Measurements from ENCODE around the gene DCAF6.

Gene DCAF6

DNA sequence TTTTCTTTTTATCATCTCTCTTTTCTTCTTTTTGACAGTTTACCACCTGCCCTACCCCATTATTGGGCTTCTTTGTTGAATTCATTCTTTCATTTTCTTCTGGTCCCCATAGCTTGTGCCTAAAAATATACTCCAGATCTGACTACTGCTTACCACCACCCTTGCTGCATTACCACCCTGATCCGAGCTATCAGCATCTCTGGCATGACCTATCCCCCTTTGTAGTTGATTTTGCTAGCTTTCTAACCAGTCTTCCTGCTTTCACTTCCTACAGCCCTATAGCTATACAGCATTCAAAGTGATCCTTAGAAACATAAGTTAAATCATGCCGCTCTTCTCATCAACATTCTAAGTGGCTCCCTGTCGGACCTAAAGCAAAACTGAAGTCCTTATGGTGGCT is 59.8 kb downstream of the DCAF6 start:
- H3K4me2 ChIP-seq (ENCODE audit: low read depth, low read length, poor library complexity, severe bottlenecking) = no peak overlapping the region
- H3K36me3 ChIP-seq (ENCODE audit: low read length) = peaks cover 4% of the 10 kb centered on the region; the same call in 1 of the 2 replicates
- H3K27ac ChIP-seq (ENCODE audit: low read depth, low read length) = no peak overlapping the region

DNA sequence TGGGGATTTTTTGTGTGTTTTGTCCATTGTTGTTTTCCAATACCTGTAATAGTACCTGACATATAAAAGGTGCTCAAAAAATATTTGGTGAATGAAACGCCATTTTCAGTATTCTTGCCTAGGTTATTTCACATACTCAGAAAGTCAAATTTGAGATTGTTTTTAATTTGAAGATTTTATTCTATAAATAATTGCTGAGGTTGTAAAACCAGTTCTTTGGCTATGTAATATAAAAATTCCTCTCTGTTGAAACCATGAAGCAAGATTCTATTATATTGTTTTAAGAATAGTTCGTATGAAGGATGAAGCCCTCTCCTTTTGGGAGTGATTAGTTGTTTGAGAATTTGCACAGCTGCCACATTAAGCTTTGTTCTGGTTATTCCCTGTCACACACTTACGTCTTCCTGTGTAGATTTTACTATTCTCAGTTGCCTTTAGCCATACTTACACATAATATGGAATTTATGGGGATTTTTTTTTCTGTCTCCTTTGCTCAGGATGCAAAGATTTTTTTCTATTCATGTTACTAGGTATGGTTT is 60.6 kb downstream of the DCAF6 start:
- H2AFZ ChIP-seq (ENCODE audit: low read depth, low read length, severe bottlenecking) = no peak overlapping the region
- H3K27ac ChIP-seq (ENCODE audit: low read depth, low read length) = no peak overlapping the region
- H3K9me2 ChIP-seq (replicated peaks; ENCODE audit: insufficient read depth, low read length) = no peaks in the 10 kb centered on the region
- TF ChIP-seq CTCF (IDR thresholded peaks at IDR 0.05; ENCODE audit: insufficient read depth, low read length, poor library complexity, severe bottlenecking) (no peak), EZH2phosphoT487 (conservative IDR thresholded peaks at IDR 0.05; ENCODE audit: low read length) (no peak)
- no peaks in the 10 kb centered on the region for H3K9me3 ChIP-seq (ENCODE audit: insufficient read depth, low read length)
- no peak overlapping the region for H3K4me3 ChIP-seq (ENCODE audit: insufficient read depth, low read length, poor library complexity, severe bottlenecking)
- no peak overlapping the region for H3K9ac ChIP-seq (ENCODE audit: low read length)
- peaks cover 4% of the 10 kb centered on the region; the same call in 1 of the 2 replicates for H3K36me3 ChIP-seq (ENCODE audit: low read length)
- no peaks in the 10 kb centered on the region for H3F3A ChIP-seq (ENCODE audit: insufficient read depth)
- H3K27me3 ChIP-seq (ENCODE audit: low read length) = no peaks in the 10 kb centered on the region
- H3K79me2 ChIP-seq (ENCODE audit: insufficient read depth, low read length) = no peaks in the 10 kb centered on the region
- no peak overlapping the region for H3K4me2 ChIP-seq (ENCODE audit: low read depth, low read length, poor library complexity, severe bottlenecking)
- H4K20me1 ChIP-seq (ENCODE audit: low read depth, low read length) = no peaks in the 10 kb centered on the region

More for the DNA sequence above, 59.8 kb downstream of the DCAF6 start:
- no peak overlapping the region for H3K4me3 ChIP-seq (ENCODE audit: insufficient read depth, low read length, poor library complexity, severe bottlenecking)
- H3K9me2 ChIP-seq (replicated peaks; ENCODE audit: insufficient read depth, low read length) = no peaks in the 10 kb centered on the region
- TF ChIP-seq CTCF (IDR thresholded peaks at IDR 0.05; ENCODE audit: insufficient read depth, low read length, poor library complexity, severe bottlenecking) (no peak), EZH2phosphoT487 (conservative IDR thresholded peaks at IDR 0.05; ENCODE audit: low read length) (no peak)
- H3K27me3 ChIP-seq (ENCODE audit: low read length) = no peaks in the 10 kb centered on the region
- no peak overlapping the region for H2AFZ ChIP-seq (ENCODE audit: low read depth, low read length, severe bottlenecking)
- H3K79me2 ChIP-seq (ENCODE audit: insufficient read depth, low read length) = no peaks in the 10 kb centered on the region
- H3F3A ChIP-seq (ENCODE audit: insufficient read depth) = no peaks in the 10 kb centered on the region
- no peak overlapping the region for H3K9ac ChIP-seq (ENCODE audit: low read length)
- no peaks in the 10 kb centered on the region for H4K20me1 ChIP-seq (ENCODE audit: low read depth, low read length)
- H3K9me3 ChIP-seq (ENCODE audit: insufficient read depth, low read length) = no peaks in the 10 kb centered on the region

DNA sequence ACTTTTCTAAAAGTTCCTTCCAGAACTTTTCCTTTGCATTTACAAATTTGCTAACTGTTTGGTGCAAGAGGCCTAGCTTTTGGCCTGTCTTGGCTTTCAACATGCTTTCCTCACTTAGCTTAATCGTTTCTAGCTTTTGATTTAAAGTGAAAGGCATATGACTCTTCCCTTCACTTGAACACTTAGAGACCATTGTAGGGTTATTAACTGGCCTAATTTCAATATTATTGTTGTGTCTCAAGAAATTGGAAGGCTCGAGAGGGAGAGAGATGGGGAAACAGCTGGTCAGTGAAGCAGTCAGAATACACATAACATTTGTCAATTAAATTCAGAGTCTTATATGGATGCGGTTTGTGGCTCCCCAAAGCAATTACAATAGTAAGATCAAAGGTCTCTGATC is 63.4 kb downstream of the DCAF6 start:
- TF ChIP-seq EZH2phosphoT487 (conservative IDR thresholded peaks at IDR 0.05; ENCODE audit: low read length) (no peak), CTCF (IDR thresholded peaks at IDR 0.05; ENCODE audit: insufficient read depth, low read length, poor library complexity, severe bottlenecking) (no peak)
- Histone ChIP-seq H2AFZ (ENCODE audit: low read depth, low read length, severe bottlenecking) (no peak overlapping the region), H3K9me2 (replicated peaks; ENCODE audit: insufficient read depth, low read length) (no peaks in the 10 kb centered on the region), H3K4me3 (ENCODE audit: insufficient read depth, low read length, poor library complexity, severe bottlenecking) (no peak overlapping the region), H3K36me3 (ENCODE audit: low read length) (no peaks in the 10 kb centered on the region; the same call in 1 of the 2 replicates), H3K27me3 (ENCODE audit: low read length) (no peaks in the 10 kb centered on the region), H3K9ac (ENCODE audit: low read length) (no peak overlapping the region), H4K20me1 (ENCODE audit: low read depth, low read length) (no peaks in the 10 kb centered on the region), H3K4me2 (ENCODE audit: low read depth, low read length, poor library complexity, severe bottlenecking) (no peak overlapping the region), H3K27ac (ENCODE audit: low read depth, low read length) (no peak overlapping the region), H3K9me3 (ENCODE audit: insufficient read depth, low read length) (no peaks in the 10 kb centered on the region), H3K79me2 (ENCODE audit: insufficient read depth, low read length) (no peaks in the 10 kb centered on the region), H3F3A (ENCODE audit: insufficient read depth) (no peaks in the 10 kb centered on the region; the same call in 1 of the 2 replicates)

All from SU-DHL-6 (cell line).